Esophagus muscularis mucosa (tissue), 4 donors: Measurements from ENCODE around the gene SUCNR1. TPM values are rescaled to one million over a fixed set of nuclear protein-coding genes. Genes with fewer than 3 reads are reported as not detected.
"Not testable (repeated sequence)": the region's sequence is repeated elsewhere in the genome, so short reads cannot be mapped to it uniquely, and the experiment has no call there.

Experiments
- DNase-seq: peaks from one replicate; pipeline ENCODE4 v3.0.0-alpha.2; 2017; ENCODE audit errors: extremely low spot score
- H3K27ac ChIP-seq, 4 donors: fragments of 200-600 bp; sonication (generic); replicated peaks in 1 of 4; 1 replicate in 3 of 4; 2 replicates in 1 of 4; pipeline ENCODE4 v1.5.1; 2016 to 2019; ENCODE audit warnings: mild to moderate bottlenecking in 1 of 4
- H3K27me3 ChIP-seq, 4 donors: fragments of 200-600 bp; sonication (generic); one replicate each; pipeline versions ENCODE4 v1.5.1 to v1.6.0; 2016 to 2019
- H3K36me3 ChIP-seq, 4 donors: fragments of 200-600 bp; sonication (generic); one replicate each; pipeline ENCODE4 v1.5.1; 2016 to 2019
- H3K4me1 ChIP-seq, 4 donors: fragments of 200-600 bp; sonication (generic); one replicate each; pipeline ENCODE4 v1.5.1; 2016 to 2019
- H3K4me3 ChIP-seq, 4 donors: fragments of 200-600 bp; sonication (generic); 1 replicate in 2 of 4; 2 replicates in 2 of 4; pipeline ENCODE4 v1.5.1; 2016 to 2019; ENCODE audit warnings: mild to moderate bottlenecking in 4 of 4, moderate library complexity in 1 of 4
- H3K9me3 ChIP-seq, 4 donors: fragments of 200-600 bp; sonication (generic); 1 replicate in 3 of 4; 2 replicates in 1 of 4; pipeline ENCODE4 v1.5.1; 2016 to 2019
- EP300 ChIP-seq: sonication (generic); formaldehyde crosslinking; IDR thresholded peaks from one replicate; pipeline ENCODE4 v1.6.1; 2017; ENCODE audit warnings: antibody characterized with exemption
- POLR2A ChIP-seq: fragments of 450-650 bp; IDR thresholded peaks from one replicate; pipeline ENCODE4 v1.6.1; 2017; ENCODE audit warnings: antibody characterized with exemption, moderate library complexity, mild to moderate bottlenecking, low read depth
- POLR2AphosphoS5 ChIP-seq, 2 donors: sonication (generic); formaldehyde crosslinking; IDR thresholded peaks; one replicate each; pipeline ENCODE4 v1.6.1; 2017; ENCODE audit warnings: antibody characterized with exemption in 2 of 2
- WGBS: methylation state at CpG from one replicate; pipeline ENCODE4 v1.1.5; 2018; 5-methylcytosine and 5-hydroxymethylcytosine counted together
- intact Hi-C: fragments of 100-400 bp; cut with DNase I; formaldehyde crosslinking; loops from one replicate; pipeline ENCODE4 v1.15.1; 2023
- total RNA-seq, 4 donors: library from RNA; depleted of rRNA; stranded (reverse); fragments of >200 nt; gene quantifications; one replicate each; pipeline versions ENCODE4 v1.1.0 to v1.2.1, GENCODE V29; 2016
- TF ChIP-seq, protein P1 (sequence below), 3 experiments: fragments of 200-600 bp in 2 of 3; fragments of 450-650 bp in 1 of 3; sonication (generic) in 2 of 3; IDR thresholded peaks; one replicate each; pipeline ENCODE4 v1.5.1; 2017 to 2019; ENCODE audit warnings: antibody characterized with exemption in 3 of 3, mild to moderate bottlenecking in 2 of 3, moderate library complexity in 1 of 3

Gene SUCNR1
- total RNA-seq, 4 donors from 2014 or later = under 0.01 to 0.33 (median 0.15) TPM

DNA sequence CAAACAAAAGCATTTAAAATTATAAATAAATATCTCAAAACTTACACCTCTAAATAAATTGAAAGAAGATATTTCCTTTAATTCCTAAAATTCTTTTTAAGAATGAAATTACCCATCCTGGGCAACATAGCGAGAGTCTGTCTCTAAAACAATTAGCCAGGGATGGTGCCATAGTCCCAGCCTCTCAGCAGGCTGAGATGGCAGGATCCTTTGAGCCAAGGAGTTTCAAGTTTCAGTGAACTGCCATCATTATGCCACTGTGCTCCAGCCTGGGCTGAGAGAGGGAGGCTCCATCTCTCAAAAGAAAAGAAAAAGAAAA is 34.2 kb upstream of the SUCNR1 start:
- Histone ChIP-seq H3K4me3 (no peak overlapping the region), H3K4me1 (peaks cover 0 to 26% (median 19%) of the 10 kb centered on the region in 4 donors), H3K27me3 (no peaks in the 10 kb centered on the region), H3K9me3 (no peaks in the 10 kb centered on the region), H3K36me3 (no peaks in the 10 kb centered on the region), H3K27ac (no peak overlapping the region)
- 84% methylated on average over 1 of the region's 1 CpG for WGBS
- intact Hi-C loops = loop anchor here (2.0 to 10.0 kb wide), 4 partner anchors 78 to 674 kb away; no protein-coding TSS in a partner anchor
- TF ChIP-seq POLR2A (no peak), POLR2AphosphoS5 (IDR thresholded peaks at IDR 0.05) (no peak), EP300 (no peak)
- TF ChIP-seq, protein P1, sequence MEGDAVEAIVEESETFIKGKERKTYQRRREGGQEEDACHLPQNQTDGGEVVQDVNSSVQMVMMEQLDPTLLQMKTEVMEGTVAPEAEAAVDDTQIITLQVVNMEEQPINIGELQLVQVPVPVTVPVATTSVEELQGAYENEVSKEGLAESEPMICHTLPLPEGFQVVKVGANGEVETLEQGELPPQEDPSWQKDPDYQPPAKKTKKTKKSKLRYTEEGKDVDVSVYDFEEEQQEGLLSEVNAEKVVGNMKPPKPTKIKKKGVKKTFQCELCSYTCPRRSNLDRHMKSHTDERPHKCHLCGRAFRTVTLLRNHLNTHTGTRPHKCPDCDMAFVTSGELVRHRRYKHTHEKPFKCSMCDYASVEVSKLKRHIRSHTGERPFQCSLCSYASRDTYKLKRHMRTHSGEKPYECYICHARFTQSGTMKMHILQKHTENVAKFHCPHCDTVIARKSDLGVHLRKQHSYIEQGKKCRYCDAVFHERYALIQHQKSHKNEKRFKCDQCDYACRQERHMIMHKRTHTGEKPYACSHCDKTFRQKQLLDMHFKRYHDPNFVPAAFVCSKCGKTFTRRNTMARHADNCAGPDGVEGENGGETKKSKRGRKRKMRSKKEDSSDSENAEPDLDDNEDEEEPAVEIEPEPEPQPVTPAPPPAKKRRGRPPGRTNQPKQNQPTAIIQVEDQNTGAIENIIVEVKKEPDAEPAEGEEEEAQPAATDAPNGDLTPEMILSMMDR (IDR thresholded peaks at IDR 0.05) = no peak
- DNase-seq = no peak

DNA sequence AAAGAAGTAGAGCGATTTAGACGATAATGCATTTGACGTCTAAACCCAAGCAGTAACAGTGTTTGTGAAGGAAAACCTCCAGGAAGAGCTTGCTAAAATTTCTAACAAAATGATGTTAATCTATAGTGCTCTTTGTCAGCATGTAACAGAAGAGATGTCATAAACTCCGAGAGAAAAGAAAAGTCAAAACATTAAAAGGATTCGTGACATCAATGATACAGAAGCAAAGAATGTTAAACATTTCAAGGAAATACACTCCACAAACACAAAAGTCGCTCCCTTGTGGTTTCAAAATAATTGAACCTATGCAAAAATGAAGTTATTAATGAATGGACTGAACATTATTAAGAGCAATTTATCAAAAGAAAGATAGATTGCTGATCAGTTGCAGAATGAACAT is 31.6 kb upstream of the SUCNR1 start:
- DNase-seq = no peak
- WGBS = 84% methylated on average over 6 of the region's 6 CpGs
- H3K4me1 ChIP-seq = peaks cover 0 to 14% (median 8%) of the 10 kb centered on the region in 4 donors
- no peak overlapping the region for H3K27ac ChIP-seq
- TF ChIP-seq POLR2AphosphoS5 (IDR thresholded peaks at IDR 0.05) (no peak), EP300 (no peak)
- no peak overlapping the region for H3K4me3 ChIP-seq
- H3K9me3 ChIP-seq = no peaks in the 10 kb centered on the region
- no peaks in the 10 kb centered on the region for H3K36me3 ChIP-seq
- intact Hi-C loops = no loop called here
- no peaks in the 10 kb centered on the region for H3K27me3 ChIP-seq

DNA sequence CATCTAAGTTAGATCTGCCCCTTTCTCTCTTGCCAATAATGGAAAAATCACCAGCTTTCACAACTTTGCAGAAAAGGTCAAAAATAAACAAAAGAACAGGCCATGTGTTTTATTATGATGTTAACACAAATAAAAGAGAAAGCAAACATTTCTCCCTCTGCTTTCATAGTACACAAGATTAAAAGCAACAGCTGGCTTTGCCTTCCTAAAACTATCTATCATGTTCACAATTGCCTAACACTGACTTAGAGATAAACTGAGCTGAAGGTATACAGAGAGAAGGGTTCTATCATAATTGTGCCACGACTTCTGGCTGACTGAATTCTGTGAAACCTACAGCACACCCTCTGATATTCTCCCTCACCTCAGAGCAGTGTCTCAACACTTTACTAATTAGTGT is 30.2 kb upstream of the SUCNR1 start:
- peaks cover 0 to 7% (median 2%) of the 10 kb centered on the region in 4 donors for H3K4me1 ChIP-seq
- TF ChIP-seq EP300 (no peak), POLR2AphosphoS5 (IDR thresholded peaks at IDR 0.05) (no peak), POLR2A (no peak)
- TF ChIP-seq, protein P1 (IDR thresholded peaks at IDR 0.05) = no peak
- no peaks in the 10 kb centered on the region for H3K36me3 ChIP-seq
- 25% methylated on average over 1 of the region's 1 CpG for WGBS
- no peak overlapping the region for H3K4me3 ChIP-seq
- H3K27me3 ChIP-seq = no peaks in the 10 kb centered on the region
- no peak overlapping the region for H3K27ac ChIP-seq
- no peaks in the 10 kb centered on the region for H3K9me3 ChIP-seq
- DNase-seq = no peak
- intact Hi-C loops = no loop called here

DNA sequence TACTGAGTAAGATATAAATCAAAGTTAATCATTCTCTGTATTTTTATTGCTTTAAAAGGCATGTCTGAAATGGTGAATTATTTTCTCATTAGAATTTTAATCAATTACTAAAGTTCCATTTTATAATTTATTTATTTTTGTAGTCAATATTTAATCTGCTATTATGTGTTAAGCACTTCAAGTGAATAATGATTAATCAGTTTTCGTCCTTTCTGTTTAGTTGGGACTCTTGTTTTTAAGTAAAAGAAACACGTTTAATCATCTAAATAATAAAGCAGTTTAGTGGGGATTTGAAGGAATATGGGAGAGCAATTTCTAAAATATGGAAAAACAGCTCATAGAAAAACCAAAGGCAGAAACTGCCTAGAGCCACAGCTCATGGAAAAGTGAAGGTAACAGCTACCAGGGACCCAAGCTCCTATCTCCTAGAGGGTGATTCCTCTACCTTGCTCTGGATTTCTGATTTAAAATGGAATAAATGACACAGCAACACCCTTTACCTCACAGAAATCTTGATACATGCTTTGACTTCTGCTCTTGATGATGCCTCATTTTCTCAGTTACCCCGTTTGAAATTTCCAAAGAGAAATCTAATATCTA is 28.0 kb upstream of the SUCNR1 start:
- Histone ChIP-seq H3K36me3 (no peaks in the 10 kb centered on the region), H3K27ac (no peak overlapping the region), H3K9me3 (peaks cover 0 to 6% (median 4%) of the 10 kb centered on the region in 4 donors), H3K4me1 (no peaks in the 10 kb centered on the region), H3K27me3 (no peaks in the 10 kb centered on the region), H3K4me3 (no peak overlapping the region)
- intact Hi-C loops = no loop called here
- 80% methylated on average over 3 of the region's 3 CpGs for WGBS
- DNase-seq = no peak
- TF ChIP-seq POLR2A (no peak), POLR2AphosphoS5 (IDR thresholded peaks at IDR 0.05) (no peak)
- TF ChIP-seq, protein P1 (IDR thresholded peaks at IDR 0.05) = no peak

DNA sequence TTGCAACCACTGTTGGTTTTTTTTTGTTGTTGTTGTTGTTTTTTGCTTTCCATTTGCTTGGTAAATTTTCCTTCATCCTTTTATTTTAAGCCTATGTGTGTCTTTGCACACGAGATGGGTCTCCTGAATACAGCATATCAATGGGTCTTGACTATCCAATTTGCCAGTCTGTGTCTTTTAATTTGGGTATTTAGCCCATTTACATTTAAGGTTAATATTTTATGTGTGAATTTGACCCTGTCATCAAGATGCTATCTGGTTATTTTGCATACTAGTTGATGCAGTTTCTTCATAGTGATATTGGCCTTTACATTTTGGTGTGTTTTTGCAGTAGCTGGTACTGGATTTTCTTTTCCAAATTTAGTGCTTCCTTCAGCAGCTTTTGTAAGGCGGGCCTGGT is 23.4 kb upstream of the SUCNR1 start:
- H3K4me3 ChIP-seq, intact Hi-C loops, DNase-seq, H3K4me1 ChIP-seq, H3K27me3 ChIP-seq, H3K9me3 ChIP-seq, H3K36me3 ChIP-seq, H3K27ac ChIP-seq: not testable (repeated sequence)
- WGBS = 93% methylated on average over 2 of the region's 2 CpGs

DNA sequence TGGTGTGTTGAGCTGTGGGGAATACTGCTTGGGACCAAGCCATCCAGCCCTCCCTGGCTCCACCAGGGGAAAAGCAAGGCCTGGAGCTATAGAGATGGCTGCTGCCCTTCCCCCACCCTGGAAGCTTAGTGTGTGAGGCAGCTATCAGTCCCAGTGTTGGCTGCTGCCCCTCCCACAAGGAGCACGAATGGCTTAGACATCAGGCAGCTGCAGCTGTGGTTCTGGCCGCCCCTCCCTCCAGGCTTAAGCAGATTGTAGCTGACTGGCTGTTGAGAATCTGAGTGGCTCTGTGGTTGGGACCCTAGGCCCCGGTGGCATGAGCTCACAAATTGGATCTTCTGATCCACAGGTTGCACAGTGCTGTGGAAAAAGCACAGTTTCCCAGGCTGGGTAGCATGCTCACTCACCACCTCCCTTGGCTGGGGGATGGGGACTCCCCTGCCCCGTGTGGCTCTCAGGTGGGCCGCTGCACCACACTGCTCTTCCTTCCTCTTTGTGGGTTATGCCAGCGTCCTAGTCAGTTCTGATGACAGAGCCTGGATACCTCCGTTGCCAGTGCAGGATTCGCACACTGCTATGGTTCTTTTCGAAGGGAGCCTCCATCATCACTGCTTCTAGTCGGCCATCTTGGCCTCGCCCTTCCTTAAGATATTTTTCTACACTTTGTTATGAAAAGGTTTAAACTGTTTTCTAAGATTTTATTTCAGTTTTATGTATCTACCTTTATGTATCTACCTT is 21.2 kb upstream of the SUCNR1 start:
- TF ChIP-seq, protein P1 (IDR thresholded peaks at IDR 0.05) = no peak
- no peak for TF ChIP-seq EP300
- TF ChIP-seq POLR2A = no peak
- no peak for TF ChIP-seq POLR2AphosphoS5 (IDR thresholded peaks at IDR 0.05)
- peaks cover 0 to 6% (median 5%) of the 10 kb centered on the region in 4 donors for H3K9me3 ChIP-seq
- intact Hi-C loops = no loop called here
- no peaks in the 10 kb centered on the region for H3K27me3 ChIP-seq
- H3K4me3 ChIP-seq = no peak overlapping the region
- no peaks in the 10 kb centered on the region for H3K36me3 ChIP-seq
- no peak for DNase-seq
- no peaks in the 10 kb centered on the region for H3K4me1 ChIP-seq
- WGBS = 84% methylated on average over 9 of the region's 11 CpGs
- H3K27ac ChIP-seq = no peak overlapping the region
